CD4-positive, alpha-beta memory T cell (primary cell): Measurements from ENCODE around the gene LRRC1. TPM values are rescaled to one million over a fixed set of nuclear protein-coding genes. Genes with fewer than 3 reads are reported as not detected.
A peak's percentile ranks its signal among the peaks of the same experiment; 100 is the strongest.

Experiments
- CTCF ChIA-PET: fragments of 350-600 bp; sonication (Branson Sonifier 250); formaldehyde crosslinking; loops from one replicate; lab custom pipeline; 2021; ENCODE audit warnings: inconsistent platforms; ENCODE audit not compliant: partially characterized antibody; lab: Charles Lee
- POLR2A ChIA-PET: fragments of 350-600 bp; sonication (Branson Sonifier 250); formaldehyde crosslinking; loops from one replicate; lab custom pipeline; 2021; ENCODE audit not compliant: partially characterized antibody; lab: Charles Lee
- DNase-seq, 5 donors: peaks; one replicate each; pipeline versions ENCODE4 v3.0.0 to v3.0.0-alpha.2; 2020 to 2022; ENCODE audit warnings: mixed read lengths in 1 of 5
- H3K27ac ChIP-seq: one replicate; pipeline ENCODE4 v1.7.0; 2013; ENCODE audit warnings: low read depth, low read length
- H3K27me3 ChIP-seq: 2 replicates; pipeline ENCODE4 v1.7.0; 2013; ENCODE audit warnings: mild to moderate bottlenecking, low read length, moderate library complexity; ENCODE audit not compliant: insufficient read depth
- H3K36me3 ChIP-seq: 2 replicates; pipeline ENCODE4 v1.7.0; 2013; ENCODE audit warnings: mild to moderate bottlenecking, low read length, moderate library complexity; ENCODE audit not compliant: insufficient read depth
- H3K4me1 ChIP-seq: 2 replicates; pipeline ENCODE4 v1.7.0; 2013; ENCODE audit warnings: mild to moderate bottlenecking, low read length, moderate library complexity; ENCODE audit not compliant: insufficient read depth
- H3K4me3 ChIP-seq, 2 donors: one replicate each; pipeline ENCODE4 v1.7.0; 2013; ENCODE audit warnings: low read length in 2 of 2, mild to moderate bottlenecking in 1 of 2
- H3K9me3 ChIP-seq, 2 donors: one replicate each; pipeline ENCODE4 v1.7.0; 2013; ENCODE audit warnings: low read length in 2 of 2, control low read depth in 1 of 2; ENCODE audit not compliant: control insufficient read depth in 1 of 2
- H3K27ac Mint-ChIP-seq, 7 donors: one replicate each; pipeline ENCODE4 v1.8.0; 2020 to 2021; ENCODE audit warnings: mixed read lengths in 7 of 7, mild to moderate bottlenecking in 6 of 7, inconsistent platforms in 3 of 7, moderate library complexity in 3 of 7
- H3K27me3 Mint-ChIP-seq, 2 donors: one replicate each; pipeline ENCODE4 v1.8.0; 2020 to 2021; ENCODE audit warnings: mixed read lengths in 2 of 2
- H3K36me3 Mint-ChIP-seq, 2 donors: one replicate each; pipeline ENCODE4 v1.8.0; 2020 to 2021; ENCODE audit warnings: mixed read lengths in 2 of 2, inconsistent platforms in 1 of 2, mild to moderate bottlenecking in 1 of 2
- H3K4me1 Mint-ChIP-seq, 4 donors: one replicate each; pipeline ENCODE4 v1.8.0; 2020 to 2021; ENCODE audit warnings: mixed read lengths in 4 of 4, mild to moderate bottlenecking in 1 of 4
- H3K4me3 Mint-ChIP-seq, 8 donors: one replicate each; pipeline ENCODE4 v1.8.0; 2020 to 2021; ENCODE audit warnings: mixed read lengths in 8 of 8, mild to moderate bottlenecking in 7 of 8, moderate library complexity in 6 of 8, inconsistent platforms in 3 of 8
- H3K9me3 Mint-ChIP-seq, 8 donors: one replicate each; pipeline ENCODE4 v1.8.0; 2020 to 2021; ENCODE audit warnings: mixed read lengths in 8 of 8, mild to moderate bottlenecking in 5 of 8, inconsistent platforms in 3 of 8, moderate library complexity in 1 of 8
- intact Hi-C: fragments of 100-400 bp; cut with micrococcal nuclease; formaldehyde crosslinking; loops from one replicate; pipeline ENCODE4 v1.15.1; 2023
- polyA plus RNA-seq, 2 donors: library from polyadenylated mRNA; unstranded; fragments of 300-500 nt; fragmentation: Illumina TruSeq; gene quantifications; one replicate each; pipeline ENCODE4 v1.2.3, GENCODE V29; 2021
- total RNA-seq, 2 experiments: library from RNA; stranded (reverse); gene quantifications; one replicate each; pipeline ENCODE4 v1.2.3, GENCODE V29; 2021

LRRC1 gene
- total and polyA plus RNA-seq, 4 experiments from 2014 or later, result 2.2 to 5.2 (median 3.7) TPM

DNA sequence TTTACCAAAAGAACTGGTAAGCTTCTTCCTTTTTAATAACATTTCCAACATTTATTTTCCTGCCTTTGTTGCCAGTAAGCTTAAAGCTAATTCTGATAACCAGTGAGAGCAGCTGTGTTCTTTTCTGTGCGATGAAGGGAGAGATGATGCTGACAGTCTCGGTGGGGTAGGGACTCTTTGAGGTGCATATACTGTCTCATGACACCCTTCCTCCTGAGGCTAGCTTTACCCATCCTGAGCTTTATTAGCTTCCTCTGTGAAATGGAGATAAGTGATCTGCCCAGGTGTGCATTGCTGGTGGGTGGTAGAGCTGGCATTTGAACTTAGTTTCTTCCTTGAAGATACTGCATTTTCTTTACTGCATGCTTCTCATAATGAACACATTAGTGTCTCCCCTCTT, 92.5 kb downstream of the LRRC1 start:
- Mint-ChIP-seq H3K4me1 (no peaks in the 10 kb centered on the region), H3K27me3 (no peaks in the 10 kb centered on the region), H3K9me3 (peaks cover 0 to 2% (median 0%) of the 10 kb centered on the region in 8 donors), H3K4me3 (no peak overlapping the region), H3K27ac (no peak overlapping the region), H3K36me3 (peaks cover 8 to 16% of the 10 kb centered on the region in 2 donors)
- H3K4me1 ChIP-seq, result no peaks in the 10 kb centered on the region
- DNase-seq, result no peak
- ChIA-PET CTCF (no interaction called here), POLR2A (no interaction called here)
- no peak overlapping the region for H3K27ac ChIP-seq
- no peaks in the 10 kb centered on the region for H3K9me3 ChIP-seq
- H3K4me3 ChIP-seq, result no peak overlapping the region
- H3K27me3 ChIP-seq, result no peaks in the 10 kb centered on the region
- intact Hi-C loops, result no loop called here
- no peaks in the 10 kb centered on the region for H3K36me3 ChIP-seq

DNA sequence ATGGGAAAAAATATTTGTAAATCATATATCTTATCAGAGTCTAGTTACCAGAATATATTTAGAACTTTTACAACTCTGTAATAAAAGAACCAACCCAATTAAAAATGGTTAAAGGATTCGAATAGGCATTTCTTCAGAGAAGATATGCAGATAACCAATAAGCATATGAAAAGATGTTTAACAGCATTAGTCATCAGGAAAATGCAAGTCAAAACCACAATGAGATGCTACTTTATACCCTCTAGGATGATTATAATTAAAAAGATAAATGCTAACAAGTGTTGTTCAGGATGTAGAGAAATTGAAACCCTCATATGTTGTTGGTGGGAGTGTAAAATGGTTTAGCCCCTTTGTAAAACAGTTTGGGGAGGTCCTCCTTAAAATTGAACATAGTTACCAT, 94.1 kb downstream of the LRRC1 start:
- POLR2A ChIA-PET, result no interaction called here
- Mint-ChIP-seq H3K36me3 (peaks cover 3 to 7% of the 10 kb centered on the region in 2 donors), H3K27me3 (no peaks in the 10 kb centered on the region), H3K4me1 (peaks cover 1 to 3% (median 2%) of the 10 kb centered on the region in 4 donors), H3K27ac (no peak overlapping the region), H3K9me3 (peaks cover 0 to 2% (median 0%) of the 10 kb centered on the region in 8 donors), H3K4me3 (no peak overlapping the region)
- Histone ChIP-seq H3K36me3 (no peaks in the 10 kb centered on the region), H3K27ac (no peak overlapping the region), H3K27me3 (no peaks in the 10 kb centered on the region), H3K4me3 (no peak overlapping the region), H3K9me3 (no peaks in the 10 kb centered on the region), H3K4me1 (peaks cover 2% of the 10 kb centered on the region)
- CTCF ChIA-PET, result no interaction called here
- intact Hi-C loops, result no loop called here
- DNase-seq, result no peak

DNA sequence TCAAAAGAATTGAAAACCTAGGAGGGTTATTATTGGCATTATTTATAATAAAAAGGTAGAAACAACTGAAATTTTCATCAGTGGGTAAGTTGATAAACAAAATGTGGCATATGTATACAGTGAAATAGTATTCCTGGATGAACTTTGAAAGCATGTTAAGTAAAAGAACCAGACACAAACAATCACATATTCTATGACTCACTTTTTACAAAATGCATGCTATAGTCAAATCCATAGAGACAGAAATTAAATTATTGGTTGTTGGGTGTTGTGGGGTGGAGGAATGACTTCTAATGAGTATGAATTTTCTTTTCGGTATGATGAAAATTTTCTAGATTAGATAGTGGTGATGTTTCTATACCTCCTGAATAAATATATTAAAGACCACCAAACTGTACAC, 94.6 kb downstream of the LRRC1 start:
- Mint-ChIP-seq H3K4me3 (no peak overlapping the region), H3K36me3 (peaks cover 2 to 5% of the 10 kb centered on the region in 2 donors), H3K27me3 (no peaks in the 10 kb centered on the region), H3K27ac (no peak overlapping the region), H3K4me1 (peaks cover 5 to 7% (median 6%) of the 10 kb centered on the region in 4 donors), H3K9me3 (peaks cover 0 to 2% (median 0%) of the 10 kb centered on the region in 8 donors)
- Histone ChIP-seq H3K9me3 (no peaks in the 10 kb centered on the region), H3K27ac (no peak overlapping the region), H3K4me3 (no peak overlapping the region), H3K4me1 (peaks cover 5% of the 10 kb centered on the region), H3K36me3 (no peaks in the 10 kb centered on the region), H3K27me3 (no peaks in the 10 kb centered on the region)
- intact Hi-C loops, result no loop called here
- ChIA-PET POLR2A (no interaction called here), CTCF (no interaction called here)
- DNase-seq, result no peak

DNA sequence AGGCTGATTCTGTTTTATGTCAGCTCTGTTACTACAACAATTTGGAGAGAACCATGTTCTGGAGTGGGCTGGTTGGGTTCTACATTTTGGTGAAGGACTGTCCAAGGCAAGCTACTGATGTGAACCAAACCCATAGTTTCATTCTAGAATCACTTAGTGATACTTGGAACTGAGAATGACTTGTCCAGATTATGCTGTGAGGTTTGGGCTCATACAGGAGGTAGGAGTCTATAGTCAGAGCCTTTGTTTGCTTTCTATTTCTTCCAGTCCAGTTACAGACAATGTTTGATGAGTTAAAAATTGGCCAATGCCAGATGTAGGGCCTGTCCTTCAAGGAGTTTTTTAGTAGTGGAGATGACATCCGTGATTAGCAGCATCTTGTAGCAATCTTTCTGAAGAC, 97.9 kb downstream of the LRRC1 start:
- H3K27me3 ChIP-seq, result no peaks in the 10 kb centered on the region
- peaks cover 6 to 7% (median 7%) of the 10 kb centered on the region in 4 donors for H3K4me1 Mint-ChIP-seq
- intact Hi-C loops, result no loop called here
- DNase-seq, result no peak
- H3K4me3 ChIP-seq, result no peak overlapping the region
- ChIA-PET CTCF (no interaction called here), POLR2A (no interaction called here)
- no peaks in the 10 kb centered on the region for H3K9me3 ChIP-seq
- no peak overlapping the region for H3K4me3 Mint-ChIP-seq
- H3K4me1 ChIP-seq, result peaks cover 5% of the 10 kb centered on the region
- no peak overlapping the region for H3K27ac ChIP-seq
- peaks cover 2 to 8% of the 10 kb centered on the region in 2 donors for H3K36me3 Mint-ChIP-seq
- no peaks in the 10 kb centered on the region for H3K27me3 Mint-ChIP-seq
- no peak overlapping the region for H3K27ac Mint-ChIP-seq
- H3K36me3 ChIP-seq, result no peaks in the 10 kb centered on the region
- H3K9me3 Mint-ChIP-seq, result peaks cover 0 to 2% (median 0%) of the 10 kb centered on the region in 8 donors

DNA sequence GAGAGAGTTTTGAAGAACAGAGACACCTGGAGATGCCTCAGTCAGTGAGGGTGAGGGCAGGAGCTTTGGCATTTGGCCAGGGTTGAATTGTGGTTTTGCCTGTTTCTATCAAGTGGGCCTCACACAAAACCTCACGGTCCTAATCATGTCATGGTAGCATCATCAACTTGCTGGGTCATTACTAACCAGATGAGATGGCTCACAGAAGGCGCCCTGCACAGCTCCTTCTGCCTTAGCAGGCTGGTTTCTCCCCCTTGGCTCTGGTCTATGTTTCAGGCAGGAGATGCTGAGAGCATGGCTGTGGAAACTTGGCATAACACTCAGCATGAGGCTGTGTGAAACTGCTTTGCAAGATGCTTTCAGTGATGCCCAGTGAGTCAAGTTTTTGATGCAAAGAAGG, 99.3 kb downstream of the LRRC1 start:
- H3K27me3 Mint-ChIP-seq, result no peaks in the 10 kb centered on the region
- POLR2A ChIA-PET, result no interaction called here
- Histone ChIP-seq H3K4me1 (peaks cover 5% of the 10 kb centered on the region), H3K27ac (no peak overlapping the region), H3K27me3 (no peaks in the 10 kb centered on the region), H3K9me3 (no peaks in the 10 kb centered on the region), H3K4me3 (no peak overlapping the region), H3K36me3 (no peaks in the 10 kb centered on the region)
- H3K9me3 Mint-ChIP-seq, result peaks cover 0 to 2% (median 0%) of the 10 kb centered on the region in 8 donors
- H3K4me3 Mint-ChIP-seq, result no peak overlapping the region
- peak in 4 of 5 donors; percentile 1 to 13 (median 8) for DNase-seq
- H3K36me3 Mint-ChIP-seq, result peaks cover 9 to 20% of the 10 kb centered on the region in 2 donors
- H3K27ac Mint-ChIP-seq, result peak overlapping the region in 1 of 7 donors; percentile 49
- H3K4me1 Mint-ChIP-seq, result peaks cover 6 to 7% (median 7%) of the 10 kb centered on the region in 4 donors
- CTCF ChIA-PET, result no interaction called here
- intact Hi-C loops, result no loop called here

DNA sequence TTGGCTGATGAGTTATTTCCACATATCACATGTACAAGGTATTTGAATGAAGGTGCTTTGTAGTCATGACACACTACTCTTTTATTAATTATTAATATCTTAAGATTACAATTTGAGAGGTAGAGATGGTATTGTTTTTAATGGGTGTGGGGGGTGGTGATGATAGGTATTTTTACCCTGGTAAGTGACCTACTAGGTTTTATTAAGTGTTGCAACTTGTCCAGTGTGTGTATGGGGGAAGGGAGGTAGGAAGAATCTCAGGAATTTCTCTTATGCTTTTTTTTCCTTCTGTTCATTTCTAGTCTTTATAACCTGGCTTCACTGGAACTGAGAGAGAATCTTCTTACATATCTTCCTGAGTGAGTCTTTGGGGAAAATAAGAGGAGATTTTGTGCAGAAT, 101.4 kb downstream of the LRRC1 start:
- POLR2A ChIA-PET, result no interaction called here

DNA sequence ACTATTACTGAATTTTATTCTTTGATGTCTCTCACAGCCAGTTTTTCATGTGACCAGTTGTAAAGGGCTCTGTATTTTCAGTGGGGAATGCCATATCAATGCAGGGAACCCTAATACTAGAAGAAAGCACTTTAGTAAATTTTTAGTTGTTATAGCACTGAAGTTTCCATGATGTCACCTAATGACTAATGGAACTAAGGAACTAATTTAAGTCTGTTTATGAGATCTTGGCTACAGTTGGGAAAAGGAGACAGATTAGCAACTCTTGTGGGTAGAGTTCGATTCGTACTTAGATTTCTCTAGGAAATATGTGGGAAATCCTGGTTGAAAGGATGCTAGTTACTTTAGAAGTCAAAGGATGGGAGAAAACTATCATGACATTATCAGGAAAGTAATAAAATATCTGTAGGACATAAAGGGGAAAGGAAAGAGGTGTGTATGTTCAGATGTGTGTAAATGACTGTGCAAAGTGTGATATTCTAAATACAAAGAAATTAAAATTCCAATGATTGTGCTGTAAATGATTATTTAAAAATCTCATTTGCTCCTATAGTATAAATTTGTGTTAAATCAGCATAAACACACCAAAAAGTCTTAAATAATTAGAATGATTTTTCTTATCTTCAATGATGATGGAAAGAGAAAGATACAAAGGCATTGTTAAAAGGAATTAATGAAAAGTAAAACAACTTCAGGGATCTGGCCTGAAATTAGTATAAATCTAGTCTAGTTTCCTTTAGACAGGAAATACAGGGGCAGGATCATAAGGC, 103.4 kb downstream of the LRRC1 start:
- H3K27me3 Mint-ChIP-seq, result no peaks in the 10 kb centered on the region
- no peak for DNase-seq
- ChIA-PET CTCF (no interaction called here), POLR2A (no interaction called here)
- H3K27ac ChIP-seq, result no peak overlapping the region
- H3K9me3 Mint-ChIP-seq, result peaks cover 0 to 2% (median 0%) of the 10 kb centered on the region in 8 donors
- peak overlapping the region in 1 of 8 donors; percentile 17 for H3K4me3 Mint-ChIP-seq
- H3K36me3 ChIP-seq, result no peaks in the 10 kb centered on the region
- intact Hi-C loops, result no loop called here
- no peak overlapping the region for H3K27ac Mint-ChIP-seq
- peaks cover 5% of the 10 kb centered on the region for H3K4me1 ChIP-seq
- H3K4me1 Mint-ChIP-seq, result peaks cover 6 to 7% (median 6%) of the 10 kb centered on the region in 4 donors
- H3K4me3 ChIP-seq, result no peak overlapping the region
- no peaks in the 10 kb centered on the region for H3K27me3 ChIP-seq
- H3K9me3 ChIP-seq, result no peaks in the 10 kb centered on the region
- peaks cover 17 to 28% of the 10 kb centered on the region in 2 donors for H3K36me3 Mint-ChIP-seq

More for the DNA sequence above, 101.4 kb downstream of the LRRC1 start:
- no peaks in the 10 kb centered on the region for H3K9me3 ChIP-seq
- no peaks in the 10 kb centered on the region for H3K27me3 ChIP-seq
- H3K27ac Mint-ChIP-seq, result no peak overlapping the region
- H3K9me3 Mint-ChIP-seq, result peaks cover 0 to 2% (median 0%) of the 10 kb centered on the region in 8 donors
- intact Hi-C loops, result no loop called here
- H3K4me3 Mint-ChIP-seq, result no peak overlapping the region
- peaks cover 13 to 24% of the 10 kb centered on the region in 2 donors for H3K36me3 Mint-ChIP-seq
- H3K27ac ChIP-seq, result no peak overlapping the region
- peaks cover 6 to 7% (median 7%) of the 10 kb centered on the region in 4 donors for H3K4me1 Mint-ChIP-seq
- H3K27me3 Mint-ChIP-seq, result no peaks in the 10 kb centered on the region
- no peak for DNase-seq
- no peaks in the 10 kb centered on the region for H3K36me3 ChIP-seq
- CTCF ChIA-PET, result no interaction called here
- H3K4me3 ChIP-seq, result no peak overlapping the region
- H3K4me1 ChIP-seq, result peaks cover 5% of the 10 kb centered on the region
